ENCODE results near the gene KCNT1. TPM values are rescaled to one million over a fixed set of nuclear protein-coding genes. Genes with fewer than 3 reads are reported as not detected.

KCNT1 gene
- total RNA-seq, 4 donors from 2014 or later, result 0.09 TPM; not detected in 3

DNA sequence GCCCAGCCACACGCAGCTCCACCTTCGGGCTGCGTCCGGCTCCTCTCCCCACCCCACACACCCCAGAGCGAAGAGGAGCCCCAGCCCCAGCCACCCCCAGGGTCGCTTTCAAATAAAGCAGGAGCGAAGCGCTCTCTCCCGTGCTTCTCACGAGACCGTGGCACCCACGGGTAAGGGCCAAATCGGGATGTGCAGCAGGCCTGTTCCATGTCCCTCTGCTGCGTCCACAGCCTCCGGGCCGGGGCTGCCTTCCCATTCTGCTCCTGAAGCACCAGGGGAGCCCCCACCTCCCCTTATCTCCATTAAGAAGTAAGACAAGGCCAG, 59.8 kb downstream of the KCNT1 start:
- DNase-seq, result no peak
- 70 to 72% methylated on average over 2 to 6 of the region's 16 CpGs for WGBS, 2 donors
- no peaks in the 10 kb centered on the region for H3K4me1 ChIP-seq
- no peaks in the 10 kb centered on the region for H3K27me3 ChIP-seq
- H3K27ac ChIP-seq, result no peak overlapping the region
- TF ChIP-seq POLR2A (IDR thresholded peaks at IDR 0.05), result no peak
- no peaks in the 10 kb centered on the region for H3K36me3 ChIP-seq
- intact Hi-C loops (cut with DNase I), result no loop called here
- no peak overlapping the region for H3K4me3 ChIP-seq
- H3K9me3 ChIP-seq, result peaks cover 0 to 16% (median 9%) of the 10 kb centered on the region in 3 donors

GRCh38 chr9:135762921-135763320, 60.9 kb downstream of the KCNT1 start:
- TF ChIP-seq, protein P1, sequence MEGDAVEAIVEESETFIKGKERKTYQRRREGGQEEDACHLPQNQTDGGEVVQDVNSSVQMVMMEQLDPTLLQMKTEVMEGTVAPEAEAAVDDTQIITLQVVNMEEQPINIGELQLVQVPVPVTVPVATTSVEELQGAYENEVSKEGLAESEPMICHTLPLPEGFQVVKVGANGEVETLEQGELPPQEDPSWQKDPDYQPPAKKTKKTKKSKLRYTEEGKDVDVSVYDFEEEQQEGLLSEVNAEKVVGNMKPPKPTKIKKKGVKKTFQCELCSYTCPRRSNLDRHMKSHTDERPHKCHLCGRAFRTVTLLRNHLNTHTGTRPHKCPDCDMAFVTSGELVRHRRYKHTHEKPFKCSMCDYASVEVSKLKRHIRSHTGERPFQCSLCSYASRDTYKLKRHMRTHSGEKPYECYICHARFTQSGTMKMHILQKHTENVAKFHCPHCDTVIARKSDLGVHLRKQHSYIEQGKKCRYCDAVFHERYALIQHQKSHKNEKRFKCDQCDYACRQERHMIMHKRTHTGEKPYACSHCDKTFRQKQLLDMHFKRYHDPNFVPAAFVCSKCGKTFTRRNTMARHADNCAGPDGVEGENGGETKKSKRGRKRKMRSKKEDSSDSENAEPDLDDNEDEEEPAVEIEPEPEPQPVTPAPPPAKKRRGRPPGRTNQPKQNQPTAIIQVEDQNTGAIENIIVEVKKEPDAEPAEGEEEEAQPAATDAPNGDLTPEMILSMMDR (IDR thresholded peaks at IDR 0.05), result no peak
- no peak for TF ChIP-seq POLR2A (IDR thresholded peaks at IDR 0.05)
- Histone ChIP-seq H3K27ac (no peak overlapping the region), H3K4me1 (no peaks in the 10 kb centered on the region), H3K36me3 (no peaks in the 10 kb centered on the region), H3K4me3 (no peak overlapping the region), H3K9me3 (peaks cover 0 to 16% (median 9%) of the 10 kb centered on the region in 3 donors), H3K27me3 (no peaks in the 10 kb centered on the region)
- WGBS, 2 donors, result 73 to 79% methylated on average over 3 to 6 of the region's 13 CpGs
- no peak for DNase-seq
- intact Hi-C loops (cut with DNase I), result no loop called here

DNA sequence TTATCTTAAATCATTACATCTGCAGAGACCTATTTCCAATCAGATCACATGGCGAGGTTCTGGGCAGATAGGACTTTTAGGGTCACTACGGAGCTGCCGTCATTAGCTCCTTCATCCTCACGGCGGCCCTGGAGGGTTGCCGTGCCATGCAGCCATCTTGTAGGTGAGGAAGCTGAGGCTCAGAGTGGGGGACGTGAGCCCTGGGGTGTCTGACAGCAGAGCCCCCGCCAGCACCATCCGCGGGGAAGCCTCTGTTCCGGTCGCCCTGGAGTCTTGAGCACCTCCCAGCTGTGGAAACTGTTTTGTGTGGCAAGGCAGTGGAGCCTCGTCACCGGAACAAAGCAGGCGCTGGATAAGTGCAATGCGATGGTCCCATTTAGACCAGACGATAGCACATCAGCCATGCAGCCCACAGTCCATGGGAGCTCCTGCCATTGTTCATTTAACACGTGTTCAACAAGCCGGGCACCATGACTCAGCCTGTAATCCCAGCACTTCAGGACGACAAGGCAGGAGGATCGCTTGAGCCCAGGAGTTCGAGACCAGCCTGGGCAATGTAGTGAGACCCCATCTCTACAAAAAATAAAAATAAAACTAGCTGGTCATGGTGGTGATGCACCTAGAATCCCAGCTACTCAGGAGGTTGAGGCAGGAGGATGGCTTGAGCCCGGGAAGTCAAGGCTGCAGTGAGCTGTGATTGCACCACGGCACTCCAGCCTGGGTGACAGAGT, 61.9 kb downstream of the KCNT1 start:
- Histone ChIP-seq H3K27me3 (no peaks in the 10 kb centered on the region), H3K9me3 (peaks cover 0 to 16% (median 9%) of the 10 kb centered on the region in 3 donors), H3K4me1 (no peaks in the 10 kb centered on the region), H3K36me3 (no peaks in the 10 kb centered on the region), H3K27ac (no peak overlapping the region), H3K4me3 (no peak overlapping the region)
- intact Hi-C loops (cut with DNase I), result no loop called here
- DNase-seq, result no peak
- TF ChIP-seq POLR2A (IDR thresholded peaks at IDR 0.05), result no peak
- TF ChIP-seq, protein P1 (IDR thresholded peaks at IDR 0.05), result no peak
- WGBS, 2 donors, result 63 to 81% methylated on average over 10 to 12 of the region's 24 CpGs

DNA sequence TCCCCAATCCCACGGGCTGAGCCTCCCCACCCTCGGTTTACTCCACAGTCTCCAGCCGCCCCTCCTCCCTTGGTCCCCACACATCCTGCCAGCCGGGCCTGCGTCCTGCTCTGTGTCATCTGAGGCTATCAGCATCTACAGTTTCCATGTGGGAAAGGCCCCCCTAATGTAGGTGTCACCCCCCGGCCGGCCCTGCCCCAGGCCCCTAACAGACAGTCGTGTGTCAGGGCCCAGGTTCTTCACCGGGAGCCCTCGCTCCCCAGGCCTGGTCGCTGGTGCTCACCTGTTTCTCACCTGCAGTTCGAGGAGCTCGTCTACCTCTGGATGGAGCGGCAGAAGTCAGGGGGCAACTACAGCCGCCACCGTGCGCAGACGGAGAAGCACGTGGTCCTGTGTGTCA, 62.7 kb downstream of the KCNT1 start:
- Histone ChIP-seq H3K36me3 (no peaks in the 10 kb centered on the region), H3K27me3 (no peaks in the 10 kb centered on the region), H3K9me3 (peaks cover 0 to 16% (median 9%) of the 10 kb centered on the region in 3 donors), H3K4me3 (no peak overlapping the region), H3K4me1 (no peaks in the 10 kb centered on the region), H3K27ac (no peak overlapping the region)
- WGBS, 2 donors, result 72 to 78% methylated on average over 5 of the region's 19 CpGs
- intact Hi-C loops (cut with DNase I), result no loop called here
- no peak for DNase-seq
- no peak for TF ChIP-seq POLR2A (IDR thresholded peaks at IDR 0.05)

DNA sequence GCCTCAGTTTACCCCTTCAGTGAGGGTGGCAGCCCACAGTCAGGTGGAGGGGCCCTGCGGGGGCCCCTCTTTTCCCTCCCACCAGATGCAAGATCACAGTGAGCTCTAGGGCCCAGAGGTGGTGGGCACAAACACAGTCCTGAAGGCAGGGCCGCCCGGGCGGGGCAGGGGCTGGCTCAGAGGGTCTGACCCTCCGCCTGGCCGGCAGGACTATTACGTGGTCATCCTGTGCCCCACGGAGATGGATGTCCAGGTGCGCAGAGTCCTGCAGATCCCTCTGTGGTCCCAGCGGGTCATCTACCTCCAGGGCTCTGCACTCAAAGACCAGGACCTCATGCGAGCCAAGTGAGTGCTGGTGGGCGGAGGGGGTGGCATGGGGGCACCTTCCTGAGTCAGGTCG, 63.4 kb downstream of the KCNT1 start:
- WGBS, 2 donors, result 100% methylated on average over 1 to 4 of the region's 13 CpGs
- no peaks in the 10 kb centered on the region for H3K36me3 ChIP-seq
- H3K27me3 ChIP-seq, result no peaks in the 10 kb centered on the region
- no peak overlapping the region for H3K4me3 ChIP-seq
- peaks cover 0 to 16% (median 9%) of the 10 kb centered on the region in 3 donors for H3K9me3 ChIP-seq
- intact Hi-C loops (cut with DNase I), result no loop called here
- DNase-seq, result no peak
- no peak overlapping the region for H3K27ac ChIP-seq
- TF ChIP-seq, protein P1 (IDR thresholded peaks at IDR 0.05), result no peak
- no peak for TF ChIP-seq POLR2A (IDR thresholded peaks at IDR 0.05)
- H3K4me1 ChIP-seq, result no peaks in the 10 kb centered on the region

GRCh38 chr9:135766251-135766650, 64.3 kb downstream of the KCNT1 start:
- H3K27me3 ChIP-seq, result peaks cover 0 to 8% (median 0%) of the 10 kb centered on the region in 4 donors
- H3K4me1 ChIP-seq, result no peaks in the 10 kb centered on the region
- 100% methylated on average over 1 of the region's 4 CpGs; no CpG with 5 or more reads in 1 of the 2 donors for WGBS, 2 donors
- H3K36me3 ChIP-seq, result no peaks in the 10 kb centered on the region
- no peak overlapping the region for H3K4me3 ChIP-seq
- no peak for TF ChIP-seq POLR2A (IDR thresholded peaks at IDR 0.05)
- TF ChIP-seq, protein P1 (IDR thresholded peaks at IDR 0.05), result no peak
- H3K9me3 ChIP-seq, result peaks cover 0 to 16% (median 9%) of the 10 kb centered on the region in 3 donors
- intact Hi-C loops (cut with DNase I), result no loop called here
- no peak for DNase-seq
- H3K27ac ChIP-seq, result no peak overlapping the region

All from esophagus squamous epithelium (tissue), 5 donors.